ENCODE data around the gene SEZ6. TPM values are rescaled to one million over a fixed set of nuclear protein-coding genes. Genes with fewer than 3 reads are reported as not detected.

Gene SEZ6
- total and polyA plus RNA-seq, 2 donors from 2014 or later, result not detected

DNA sequence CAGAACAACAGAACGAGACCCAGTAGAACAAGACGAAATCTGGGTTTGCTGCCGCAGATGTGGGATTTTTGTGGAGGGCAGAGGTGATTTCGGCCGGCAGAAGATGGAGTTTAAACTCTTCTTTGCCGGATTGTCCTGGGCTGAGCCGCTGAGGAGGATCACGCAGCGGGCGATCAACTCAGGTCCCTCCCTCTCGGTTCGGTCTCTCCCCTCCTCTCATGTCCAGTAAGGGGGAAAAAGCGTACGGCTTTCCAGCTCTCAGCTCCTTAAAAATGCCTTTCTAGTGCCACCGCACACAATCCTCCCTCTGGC, 57.0 kb downstream of the SEZ6 start:
- Histone ChIP-seq H3K4me1 (ENCODE audit: control insufficient read depth in 2 of 3, insufficient read depth in 2 of 3, low read depth in 1 of 3, low read length in 3 of 3) (peaks cover 5 to 28% (median 27%) of the 10 kb centered on the region in 3 donors), H3K9ac (ENCODE audit: low read length in 3 of 3) (peak overlapping the region; percentile 68 to 88 (median 81)), H3K27me3 (ENCODE audit: control insufficient read depth, insufficient read depth, low read length) (no peaks in the 10 kb centered on the region), H3K4me3 (ENCODE audit: low read length in 3 of 3) (peak overlapping the region; percentile 75 to 86 (median 76)), H3K36me3 (ENCODE audit: control insufficient read depth in 2 of 3, insufficient read depth in 3 of 3, low read length in 3 of 3) (peaks cover 0 to 4% (median 2%) of the 10 kb centered on the region in 3 donors), H3K9me3 (ENCODE audit: control insufficient read depth in 2 of 3, insufficient read depth in 1 of 3, low read length in 3 of 3) (no peaks in the 10 kb centered on the region), H3K27ac (ENCODE audit: low read depth in 2 of 2, low read length in 2 of 2) (peak overlapping the region; percentile 85 to 88)
- DNase-seq (no peak), FAIRE-seq (no peak)
- TF ChIP-seq CTCF (IDR thresholded peaks at IDR 0.05; ENCODE audit: borderline replicate concordance, extremely low read depth, insufficient read depth), result no peak
- intact Hi-C loops (cut with DNase I), result no loop called here

- intact Hi-C loops (cut with DNase I), result no loop called here
- no peak for FAIRE-seq
- H3K27ac ChIP-seq (ENCODE audit: low read depth in 2 of 2, low read length in 2 of 2), result peak overlapping the region in 1 of 2 donors; percentile 88
Measured at GRCh38 chr17:28948342-28948741, 57.5 kb downstream of the SEZ6 start.

DNA sequence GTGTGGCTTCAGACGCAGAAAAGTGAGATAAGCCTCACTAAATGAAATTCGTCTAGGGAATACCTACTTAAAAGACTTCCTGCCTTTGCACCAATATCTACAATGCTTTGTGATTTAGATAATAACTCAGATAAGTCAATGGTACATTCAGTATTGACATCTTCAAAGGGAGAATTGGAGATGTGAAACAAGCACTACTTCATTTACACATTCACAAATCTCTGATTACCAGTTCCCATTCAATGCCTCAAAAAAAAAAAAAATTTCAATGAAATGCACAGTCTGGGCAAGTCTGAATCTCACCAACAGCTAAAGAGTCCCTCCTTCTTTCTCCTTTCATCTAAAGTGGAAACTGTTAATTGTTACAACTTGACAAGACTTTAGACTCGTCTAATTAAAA, 58.2 kb downstream of the SEZ6 start:
- intact Hi-C loops (cut with DNase I), result no loop called here
- no peak overlapping the region for H3K4me3 ChIP-seq (ENCODE audit: low read length in 3 of 3)
- H3K27me3 ChIP-seq (ENCODE audit: control insufficient read depth, insufficient read depth, low read length), result no peaks in the 10 kb centered on the region
- peak overlapping the region in 2 of 3 donors; percentile 33 to 88 for H3K9ac ChIP-seq (ENCODE audit: low read length in 3 of 3)
- H3K9me3 ChIP-seq (ENCODE audit: control insufficient read depth in 2 of 3, insufficient read depth in 1 of 3, low read length in 3 of 3), result no peaks in the 10 kb centered on the region
- TF ChIP-seq CTCF (IDR thresholded peaks at IDR 0.05; ENCODE audit: borderline replicate concordance, extremely low read depth, insufficient read depth), result no peak
- DNase-seq (no peak), FAIRE-seq (no peak)
- H3K36me3 ChIP-seq (ENCODE audit: control insufficient read depth in 2 of 3, insufficient read depth in 3 of 3, low read length in 3 of 3), result peaks cover 0 to 4% (median 2%) of the 10 kb centered on the region in 3 donors
- peaks cover 5 to 21% (median 19%) of the 10 kb centered on the region in 3 donors for H3K4me1 ChIP-seq (ENCODE audit: control insufficient read depth in 2 of 3, insufficient read depth in 2 of 3, low read depth in 1 of 3, low read length in 3 of 3)
- H3K27ac ChIP-seq (ENCODE audit: low read depth in 2 of 2, low read length in 2 of 2), result no peak overlapping the region

More at GRCh38 chr17:28948342-28948741, 57.5 kb downstream of the SEZ6 start:
- no peaks in the 10 kb centered on the region for H3K27me3 ChIP-seq (ENCODE audit: control insufficient read depth, insufficient read depth, low read length)
- H3K4me3 ChIP-seq (ENCODE audit: low read length in 3 of 3), result peak overlapping the region; percentile 75 to 86 (median 76)
- H3K9ac ChIP-seq (ENCODE audit: low read length in 3 of 3), result peak overlapping the region; percentile 68 to 88 (median 81)
- no peak for DNase-seq
- H3K36me3 ChIP-seq (ENCODE audit: control insufficient read depth in 2 of 3, insufficient read depth in 3 of 3, low read length in 3 of 3), result peaks cover 0 to 4% (median 2%) of the 10 kb centered on the region in 3 donors
- no peaks in the 10 kb centered on the region for H3K9me3 ChIP-seq (ENCODE audit: control insufficient read depth in 2 of 3, insufficient read depth in 1 of 3, low read length in 3 of 3)
- H3K4me1 ChIP-seq (ENCODE audit: control insufficient read depth in 2 of 3, insufficient read depth in 2 of 3, low read depth in 1 of 3, low read length in 3 of 3), result peaks cover 5 to 26% (median 24%) of the 10 kb centered on the region in 3 donors
- no peak for TF ChIP-seq CTCF (IDR thresholded peaks at IDR 0.05; ENCODE audit: borderline replicate concordance, extremely low read depth, insufficient read depth)

DNA sequence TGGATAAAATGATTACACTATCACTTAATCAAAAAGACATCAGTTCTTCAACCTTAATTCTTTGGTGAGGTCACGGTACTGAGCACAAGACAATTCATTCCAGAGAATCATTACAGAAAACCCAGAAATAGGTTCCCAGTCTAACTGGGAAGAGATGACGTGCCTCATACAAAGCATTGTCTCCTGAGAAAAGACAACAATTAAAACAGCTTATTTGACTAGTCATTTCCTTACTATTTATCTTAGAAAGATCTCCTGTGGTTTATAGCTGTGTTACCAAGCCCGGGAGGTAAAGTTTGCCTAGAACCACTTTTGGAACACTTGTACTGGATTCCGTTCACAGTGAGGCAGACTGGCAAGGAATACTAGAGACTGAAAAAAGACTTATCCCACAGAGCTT, 59.6 kb downstream of the SEZ6 start:
- intact Hi-C loops (cut with DNase I), result no loop called here
- Histone ChIP-seq H3K4me1 (ENCODE audit: control insufficient read depth in 2 of 3, insufficient read depth in 2 of 3, low read depth in 1 of 3, low read length in 3 of 3) (peaks cover 5 to 20% (median 19%) of the 10 kb centered on the region in 3 donors), H3K9me3 (ENCODE audit: control insufficient read depth in 2 of 3, insufficient read depth in 1 of 3, low read length in 3 of 3) (no peaks in the 10 kb centered on the region), H3K27me3 (ENCODE audit: control insufficient read depth, insufficient read depth, low read length) (no peaks in the 10 kb centered on the region), H3K4me3 (ENCODE audit: low read length in 3 of 3) (no peak overlapping the region), H3K9ac (ENCODE audit: low read length in 3 of 3) (peak overlapping the region in 2 of 3 donors; percentile 10 to 16), H3K36me3 (ENCODE audit: control insufficient read depth in 2 of 3, insufficient read depth in 3 of 3, low read length in 3 of 3) (peaks cover 0 to 4% (median 2%) of the 10 kb centered on the region in 3 donors), H3K27ac (ENCODE audit: low read depth in 2 of 2, low read length in 2 of 2) (no peak overlapping the region)
- no peak for DNase-seq
- FAIRE-seq, result no peak
- TF ChIP-seq CTCF (IDR thresholded peaks at IDR 0.05; ENCODE audit: borderline replicate concordance, extremely low read depth, insufficient read depth), result no peak
